Activated effector memory CD4-positive, alpha-beta T cell treated with anti-CD3 and anti-CD28 coated beads, Interleukin-2, amount 50 U/mL, for 16 hours (primary cell): ENCODE measurements around the gene LTB4R2.
"Not testable (repeated sequence)": the region's sequence is repeated elsewhere in the genome, so short reads cannot be mapped to it uniquely, and the experiment has no call there.

Experiments
- DNase-seq: peaks from one replicate; pipeline ENCODE4 v3.0.0-alpha.2; 2020

LTB4R2 gene

GRCh38 chr14:24340606-24341005 lies 30.7 kb downstream of the LTB4R2 start:
- DNase-seq: no peak

- no peak for DNase-seq
Observed at GRCh38 chr14:24342889-24343288, 32.9 kb downstream of the LTB4R2 start.

GRCh38 chr14:24343795-24344660 lies 34.1 kb downstream of the LTB4R2 start:
- DNase-seq: no peak

- no peak for DNase-seq
Observed at GRCh38 chr14:24347134-24347533, 37.2 kb downstream of the LTB4R2 start.

- DNase-seq: no peak
Observed at GRCh38 chr14:24348186-24348585, 38.2 kb downstream of the LTB4R2 start.

GRCh38 chr14:24349742-24350141 lies 39.8 kb downstream of the LTB4R2 start:
- no peak for DNase-seq

- DNase-seq: no peak
Observed at GRCh38 chr14:24351517-24351916, 41.6 kb downstream of the LTB4R2 start.

- no peak for DNase-seq
Observed at GRCh38 chr14:24353559-24354481, 43.9 kb downstream of the LTB4R2 start.

- not testable (repeated sequence) for DNase-seq
Observed at GRCh38 chr14:24354482-24354825, 44.5 kb downstream of the LTB4R2 start.

GRCh38 chr14:24355009-24355408 lies 45.1 kb downstream of the LTB4R2 start:
- no peak for DNase-seq

- no peak for DNase-seq
Observed at GRCh38 chr14:24356208-24356607, 46.3 kb downstream of the LTB4R2 start.

GRCh38 chr14:24360281-24360680 lies 50.3 kb downstream of the LTB4R2 start:
- no peak for DNase-seq

- DNase-seq: no peak
Observed at GRCh38 chr14:24361326-24361725, 51.4 kb downstream of the LTB4R2 start.
